OCI-LY3 (cell line): ENCODE measurements around the gene SH3PXD2B.
"Not testable (repeated sequence)": the region's sequence is repeated elsewhere in the genome, so short reads cannot be mapped to it uniquely, and the experiment has no call there.

ENCODE experiments used
- EZH2phosphoT487 ChIP-seq: fragments of 200-600 bp; shearing (Covaris generic); IDR thresholded peaks from 2 replicates; pipeline ENCODE4 v1.6.1; 2018; ENCODE audit warnings: antibody characterized with exemption, mixed run types, low read depth
- TF ChIP-seq, protein P1 (sequence below): fragments of 200-600, 300-600 bp; sonication (generic); IDR thresholded peaks from 2 replicates; pipeline ENCODE4 v1.5.1; 2014; ENCODE audit warnings: antibody characterized with exemption, low read length, low read depth

DNA sequence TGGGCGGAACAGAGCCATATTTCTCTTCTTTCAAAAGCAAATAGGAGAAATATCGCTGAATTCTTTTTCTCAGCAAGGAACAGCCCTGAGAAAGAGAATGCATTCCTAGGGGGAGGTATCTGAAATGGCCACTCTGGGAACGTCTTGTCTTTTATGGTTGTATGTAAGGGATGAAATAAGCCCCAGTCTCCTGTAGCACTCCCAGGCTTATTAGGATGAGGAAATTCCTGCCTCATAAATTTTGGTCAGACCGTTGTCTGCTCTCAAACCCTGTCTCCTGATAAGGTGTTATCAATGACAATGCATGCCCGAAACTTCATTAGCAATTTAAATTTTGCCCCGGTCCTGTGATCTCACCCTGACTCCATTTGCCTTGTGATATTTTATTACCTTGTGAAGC lies 52.3 kb downstream of the SH3PXD2B start:
- TF ChIP-seq, protein P1, sequence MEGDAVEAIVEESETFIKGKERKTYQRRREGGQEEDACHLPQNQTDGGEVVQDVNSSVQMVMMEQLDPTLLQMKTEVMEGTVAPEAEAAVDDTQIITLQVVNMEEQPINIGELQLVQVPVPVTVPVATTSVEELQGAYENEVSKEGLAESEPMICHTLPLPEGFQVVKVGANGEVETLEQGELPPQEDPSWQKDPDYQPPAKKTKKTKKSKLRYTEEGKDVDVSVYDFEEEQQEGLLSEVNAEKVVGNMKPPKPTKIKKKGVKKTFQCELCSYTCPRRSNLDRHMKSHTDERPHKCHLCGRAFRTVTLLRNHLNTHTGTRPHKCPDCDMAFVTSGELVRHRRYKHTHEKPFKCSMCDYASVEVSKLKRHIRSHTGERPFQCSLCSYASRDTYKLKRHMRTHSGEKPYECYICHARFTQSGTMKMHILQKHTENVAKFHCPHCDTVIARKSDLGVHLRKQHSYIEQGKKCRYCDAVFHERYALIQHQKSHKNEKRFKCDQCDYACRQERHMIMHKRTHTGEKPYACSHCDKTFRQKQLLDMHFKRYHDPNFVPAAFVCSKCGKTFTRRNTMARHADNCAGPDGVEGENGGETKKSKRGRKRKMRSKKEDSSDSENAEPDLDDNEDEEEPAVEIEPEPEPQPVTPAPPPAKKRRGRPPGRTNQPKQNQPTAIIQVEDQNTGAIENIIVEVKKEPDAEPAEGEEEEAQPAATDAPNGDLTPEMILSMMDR: not testable (repeated sequence)
- not testable (repeated sequence) for TF ChIP-seq EZH2phosphoT487
